ENCODE results near the gene MAP4K5.
"Not testable (repeated sequence)": the region's sequence is repeated elsewhere in the genome, so short reads cannot be mapped to it uniquely, and the experiment has no call there.

MAP4K5 gene

DNA sequence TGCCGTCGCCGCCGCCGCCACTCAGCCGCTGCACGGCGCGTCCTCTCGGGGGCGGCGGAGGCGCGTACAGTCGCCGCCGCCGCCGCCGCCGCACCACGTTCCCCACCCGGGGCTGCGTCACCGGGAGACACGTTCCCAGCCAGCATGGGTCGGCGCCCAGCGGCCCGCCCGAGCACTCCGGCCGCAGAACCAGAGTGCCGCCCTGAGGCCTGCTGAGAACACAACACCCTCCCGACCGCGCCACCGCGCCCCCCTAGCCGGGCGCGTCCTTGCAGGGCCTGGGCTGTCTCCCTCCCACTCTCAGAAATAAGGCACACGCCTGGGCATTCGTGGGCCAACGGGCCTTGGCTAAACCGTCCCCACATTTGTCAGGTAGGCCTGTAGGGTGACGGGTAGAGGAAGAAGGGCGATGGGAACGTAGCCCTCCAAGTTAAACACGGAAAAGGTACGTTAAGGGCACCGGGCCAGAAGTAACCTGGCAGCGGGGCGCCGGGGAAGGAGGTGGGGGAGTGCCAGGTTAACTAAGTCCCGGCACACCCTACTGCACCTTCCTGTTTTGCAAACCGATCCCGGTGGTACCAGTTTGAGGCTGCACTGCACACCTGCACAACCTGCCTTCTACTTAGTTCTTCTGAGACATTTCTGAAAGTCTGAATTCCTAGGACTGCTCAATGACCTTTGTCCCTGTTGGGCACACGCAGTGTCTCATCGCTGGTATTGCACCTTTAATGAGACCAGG, at the start of gene MAP4K5:
TSS of gene MAP4K5 (minus strand) at position 68 of the 739 bp plus-strand sequence. CDS start 520 bp downstream, outside the sequence.
- peak; percentile 84 for DNase-seq

- no peak for DNase-seq
Measured at GRCh38 chr14:50578433-50578832, 46.1 kb upstream of the MAP4K5 start.

DNA sequence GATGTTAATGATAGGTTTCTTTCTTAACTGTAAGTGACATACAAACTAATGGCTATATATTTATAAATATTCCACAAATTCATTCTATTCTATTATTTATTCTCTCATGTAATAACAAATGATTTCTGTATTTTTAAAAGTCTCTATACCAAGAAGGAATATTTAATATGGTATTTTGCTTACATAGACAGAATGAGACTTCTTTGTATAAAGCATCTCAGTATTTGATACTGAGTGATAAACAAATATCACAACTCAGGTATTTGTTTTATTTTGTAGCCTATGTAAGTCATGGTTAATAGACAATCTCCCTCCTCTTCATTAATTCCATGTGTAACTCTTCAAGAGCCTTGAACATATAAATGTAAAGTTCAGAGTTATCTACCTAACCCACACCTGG, 45.6 kb upstream of the MAP4K5 start:
- DNase-seq, result no peak

DNA sequence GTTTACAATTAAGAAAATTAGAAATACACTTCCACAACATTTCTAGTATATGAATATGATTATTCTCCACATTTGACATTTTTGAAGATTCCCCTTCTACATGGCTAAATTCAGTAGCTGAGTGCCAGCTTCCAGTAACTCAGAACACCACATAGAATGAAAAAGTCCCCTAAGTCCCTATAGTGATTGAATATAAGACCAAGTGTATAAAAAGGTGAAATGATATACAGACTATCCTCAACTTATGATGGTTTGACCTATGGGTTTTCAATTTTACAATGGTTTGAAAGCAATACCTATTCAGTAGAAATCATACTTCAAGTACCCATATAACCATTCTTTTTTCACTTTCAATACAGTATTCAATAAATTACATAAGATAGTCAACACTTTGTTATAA, 43.4 kb upstream of the MAP4K5 start:
- no peak for DNase-seq

GRCh38 chr14:50573862-50574261, 41.5 kb upstream of the MAP4K5 start:
- DNase-seq, result no peak

DNA sequence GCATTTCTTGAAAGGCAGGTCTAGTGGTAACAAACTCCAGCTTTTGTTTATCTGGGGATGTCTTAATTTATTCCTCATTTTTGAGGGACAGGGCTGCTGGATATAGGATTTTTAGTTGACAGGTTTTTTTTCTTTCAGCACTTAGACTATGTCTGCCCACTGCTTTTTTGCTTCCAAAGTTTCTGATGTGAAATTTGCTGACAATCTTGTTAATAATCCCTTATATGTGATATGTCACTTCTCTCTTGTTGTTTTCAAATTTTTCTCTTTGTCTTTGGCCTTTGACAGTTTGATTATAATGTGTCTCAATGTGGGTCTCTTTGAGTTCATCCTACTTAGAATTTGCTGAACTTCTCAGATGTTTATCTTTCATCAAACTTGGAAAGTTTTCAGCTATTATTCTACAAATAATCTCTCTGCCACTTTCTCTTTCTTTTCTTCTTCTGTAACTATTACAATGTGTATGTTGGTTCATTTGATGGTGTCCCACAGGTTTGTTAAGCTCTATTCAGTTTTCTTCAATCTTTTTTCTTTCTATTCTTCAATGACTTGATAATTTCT, 37.4 kb upstream of the MAP4K5 start:
- DNase-seq, result no peak

- no peak for DNase-seq
Measured at GRCh38 chr14:50562841-50563240, 30.5 kb upstream of the MAP4K5 start.

DNA sequence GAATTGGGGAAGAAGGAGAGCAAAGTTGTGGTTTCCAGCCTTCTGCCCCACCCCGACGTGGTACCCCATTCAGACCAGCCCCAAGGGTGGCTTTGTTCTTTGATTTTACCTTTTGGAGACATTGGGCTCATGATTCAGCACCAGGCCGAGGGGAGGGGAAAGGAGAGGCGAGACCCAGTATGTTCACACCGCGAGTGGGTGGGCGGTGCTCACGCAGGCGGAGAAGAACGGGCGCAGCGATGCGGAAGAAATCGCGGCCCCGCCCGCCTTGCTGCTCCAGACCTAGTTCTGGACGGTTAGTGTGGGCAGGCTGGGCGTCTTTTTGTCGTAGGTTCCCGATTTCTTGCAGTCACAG, 28.5 kb upstream of the MAP4K5 start:
- DNase-seq, result peak; percentile 85

DNA sequence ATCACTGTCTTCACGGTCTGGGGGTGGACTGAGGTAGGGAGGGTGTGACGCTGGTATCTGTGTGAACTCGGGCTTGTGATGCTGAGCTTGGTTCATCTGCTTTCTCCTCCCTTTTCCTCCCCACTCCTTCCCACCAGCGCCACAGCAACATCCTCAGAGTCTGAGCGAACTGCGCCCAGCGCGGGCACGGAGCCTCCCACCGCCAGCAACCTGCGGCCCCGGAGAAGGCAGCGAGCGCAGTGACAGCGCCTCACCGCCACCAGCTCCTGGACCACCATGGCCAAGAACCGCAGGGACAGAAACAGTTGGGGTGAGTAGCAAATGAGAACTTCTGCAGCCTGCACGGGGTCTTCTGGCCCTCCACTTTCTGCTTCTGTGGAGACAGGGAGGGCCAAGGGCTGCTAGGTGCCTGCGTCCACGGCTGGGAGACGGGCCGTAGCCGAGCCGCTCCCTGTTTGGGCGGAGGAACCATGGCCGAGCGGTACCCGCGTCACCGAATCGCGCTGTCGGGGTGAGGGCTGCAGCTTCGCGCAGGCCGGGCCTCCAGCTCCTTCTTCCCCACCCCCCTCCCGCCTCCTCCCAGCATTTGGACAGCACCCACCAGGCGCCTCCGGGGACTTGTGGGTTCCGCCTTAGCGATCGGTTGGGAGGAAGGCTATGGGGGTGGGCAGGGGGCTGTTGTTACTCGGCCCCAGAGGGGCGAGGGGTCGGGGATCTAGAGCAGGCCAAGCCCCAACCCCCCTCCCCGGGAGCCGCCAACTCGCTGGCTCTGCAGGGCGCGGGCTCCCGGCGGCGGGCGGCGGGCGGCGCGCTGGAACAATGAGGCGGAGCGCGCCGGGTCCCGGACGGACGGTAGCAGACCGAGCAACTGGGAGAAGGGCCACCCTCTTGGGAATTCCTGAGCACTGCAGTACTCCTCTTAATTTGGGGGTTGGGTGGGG, 27.9 kb upstream of the MAP4K5 start, which contains the start of gene ATL1:
TSS of gene ATL1 (plus strand) at position 156 of the 941 bp plus-strand sequence. CDS start at position 277, 121 bp downstream.
- DNase-seq, result peak; percentile 76

DNA sequence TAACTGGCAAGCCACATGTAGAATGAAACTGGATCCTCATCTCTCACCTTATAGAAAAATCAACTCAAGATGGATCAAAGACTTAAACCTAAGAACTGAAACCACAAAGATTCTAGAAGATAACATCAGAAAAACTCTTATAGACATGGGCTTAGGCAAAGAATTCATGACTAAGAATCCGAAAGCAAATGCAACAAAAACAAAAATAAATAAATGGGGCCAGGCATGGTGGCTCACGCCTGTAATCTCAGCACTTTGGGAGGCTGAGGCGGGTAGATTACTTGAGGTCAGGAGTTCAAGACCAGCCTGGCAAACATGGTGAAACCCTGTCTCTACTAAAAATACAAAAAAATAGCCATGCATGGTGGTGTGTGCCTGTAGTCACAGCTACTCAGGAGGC, 20.4 kb upstream of the MAP4K5 start:
- not testable (repeated sequence) for DNase-seq

DNA sequence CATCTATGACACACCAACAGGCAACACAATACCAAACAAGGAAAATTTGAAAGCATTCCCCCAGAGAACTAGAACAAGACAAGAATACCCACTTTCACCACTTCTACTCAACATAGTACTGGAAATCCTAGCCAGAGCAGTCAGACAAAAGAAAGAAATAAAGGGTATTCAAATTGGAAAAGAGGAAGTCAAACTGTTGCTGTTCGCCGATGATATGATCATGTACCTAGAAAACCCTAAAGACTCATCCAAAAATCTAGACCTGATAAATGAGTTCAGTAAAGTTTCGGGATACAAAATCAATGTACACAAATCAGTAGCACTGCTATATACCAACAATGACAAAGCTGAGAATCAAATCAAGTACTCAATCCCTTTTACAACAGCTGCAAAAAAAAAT, 19.5 kb upstream of the MAP4K5 start:
- DNase-seq, result no peak

DNA sequence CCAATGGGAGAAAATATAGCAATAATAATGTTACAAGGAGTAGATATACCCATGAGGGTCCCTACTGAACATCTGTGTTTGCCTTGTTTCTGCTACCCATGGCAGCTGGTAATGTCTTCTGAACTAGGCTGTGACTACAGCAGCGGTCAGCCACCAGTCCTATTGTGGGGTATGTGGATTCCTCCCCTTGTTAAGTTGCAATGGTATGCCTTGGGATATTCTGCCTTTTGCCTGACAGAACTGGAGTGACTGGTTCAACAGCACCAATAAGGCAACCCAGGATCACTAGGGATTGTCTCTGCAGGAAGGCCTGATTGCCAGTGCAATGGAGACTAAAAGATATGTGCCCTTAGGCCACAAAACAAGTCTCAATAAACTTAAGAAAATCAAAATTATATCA, 17.9 kb upstream of the MAP4K5 start:
- no peak for DNase-seq

DNA sequence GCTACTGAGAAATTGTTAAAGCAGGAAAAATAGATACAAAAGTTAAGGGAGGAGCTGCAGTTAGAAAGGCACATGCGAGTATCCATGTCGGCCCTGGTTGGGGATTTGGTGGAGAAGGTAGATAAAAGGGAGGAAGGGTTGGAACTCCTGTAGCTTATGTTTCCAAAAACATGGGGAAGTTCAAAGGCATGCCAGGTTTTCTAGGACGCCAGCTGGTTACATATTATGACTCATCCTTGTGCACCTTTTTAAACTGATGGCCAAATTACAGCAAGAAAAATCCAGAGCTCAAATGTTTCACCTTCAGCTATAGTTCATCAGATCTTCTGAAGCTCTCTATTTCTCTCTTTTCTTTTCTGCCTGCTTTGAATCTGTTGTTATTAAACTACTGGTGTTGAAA, 13.2 kb upstream of the MAP4K5 start:
- DNase-seq, result no peak

- DNase-seq, result no peak
Measured at GRCh38 chr14:50544911-50545310, 12.5 kb upstream of the MAP4K5 start.

- peak; percentile 22 for DNase-seq
Measured at GRCh38 chr14:50542941-50543418, 10.6 kb upstream of the MAP4K5 start.

DNA sequence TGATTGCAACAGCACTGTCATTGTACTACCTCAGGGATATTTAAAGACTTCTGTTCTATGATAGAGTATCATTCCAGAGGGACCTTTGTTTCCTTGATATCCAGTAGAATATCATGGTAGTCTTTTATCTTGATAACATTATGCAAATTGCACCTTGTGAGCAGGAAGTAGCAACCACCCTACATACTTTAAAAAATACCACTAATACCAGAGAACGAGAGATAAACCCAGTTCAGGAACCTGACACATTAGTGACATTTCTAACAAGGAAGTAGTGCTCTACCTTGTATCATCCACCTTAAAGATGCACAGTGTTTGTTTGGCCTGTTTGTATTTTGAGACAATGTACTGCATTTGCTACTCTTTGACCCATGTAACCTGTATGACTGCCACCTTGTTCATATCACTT, 8.8 kb upstream of the MAP4K5 start:
- DNase-seq, result no peak

DNA sequence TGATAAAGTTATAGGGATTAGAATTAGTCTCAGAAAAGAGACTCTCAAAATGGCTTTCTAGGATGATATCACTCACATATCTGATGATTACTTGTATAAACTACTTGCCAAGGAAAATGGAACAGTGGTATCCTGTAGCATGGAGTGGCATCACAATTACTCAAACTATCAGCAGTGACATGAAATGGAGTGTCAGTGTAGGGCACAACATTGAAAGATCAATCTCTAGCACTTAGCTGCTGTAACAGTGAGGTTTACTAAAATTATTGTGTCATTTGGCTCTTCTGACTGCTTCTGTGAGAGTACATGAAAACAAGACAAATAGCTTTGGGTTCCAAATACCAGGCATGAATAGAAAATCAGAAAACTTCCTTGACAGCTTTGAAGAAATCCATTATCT, 6.7 kb upstream of the MAP4K5 start:
- no peak for DNase-seq

GRCh38 chr14:50538034-50538433, 5.7 kb upstream of the MAP4K5 start:
- DNase-seq, result not testable (repeated sequence)

- DNase-seq, result no peak
Measured at GRCh38 chr14:50534997-50535396, 2.6 kb upstream of the MAP4K5 start.

DNA sequence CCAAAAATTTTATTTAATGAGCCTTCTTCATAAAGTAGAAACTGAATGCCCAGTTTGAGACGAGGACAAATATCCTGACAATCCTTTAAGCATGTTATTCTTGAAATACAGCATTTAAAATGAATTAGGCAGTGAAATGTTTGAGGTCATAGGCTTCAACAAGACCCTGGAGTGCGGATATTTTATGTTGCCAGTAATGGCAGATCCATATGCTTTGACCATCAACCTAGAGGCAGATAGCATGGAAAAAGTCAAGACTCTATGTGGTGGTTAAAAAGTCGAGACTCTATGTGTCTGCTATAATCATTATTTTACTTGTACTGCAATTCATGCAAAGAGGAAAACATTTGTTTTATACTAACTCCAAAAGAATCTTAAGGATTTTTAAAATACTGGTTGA, 2.0 kb upstream of the MAP4K5 start:
- DNase-seq, result no peak

GRCh38 chr14:50533806-50534205, 1.4 kb upstream of the MAP4K5 start:
- DNase-seq, result no peak

DNA sequence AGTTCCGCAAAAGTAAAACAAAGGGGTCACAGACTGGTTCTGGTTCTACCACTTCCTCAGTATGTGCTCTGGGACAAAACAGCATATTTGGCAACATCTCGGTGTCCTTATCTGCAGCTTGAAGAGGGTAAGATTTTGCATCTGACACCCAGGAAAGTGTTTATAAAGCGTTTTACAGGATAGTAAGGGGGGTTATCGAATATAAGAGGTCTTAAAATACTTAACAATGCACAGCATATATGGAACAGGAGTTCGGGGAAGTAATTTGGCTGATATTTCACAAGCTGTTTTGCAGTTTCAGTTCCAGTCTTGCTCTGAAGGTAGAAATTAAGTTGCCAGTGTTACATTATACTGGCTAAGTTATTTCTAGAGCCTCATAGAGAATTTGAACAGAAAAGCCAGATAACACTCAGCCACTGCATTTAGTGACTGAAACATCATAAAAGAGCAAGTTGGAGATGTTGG, 904 bp upstream of the MAP4K5 start:
- no peak for DNase-seq
